ENCODE data around the gene ZBTB48. TPM values are rescaled to one million over a fixed set of nuclear protein-coding genes. Genes with fewer than 3 reads are reported as not detected.

Gene ZBTB48
- total RNA-seq, 2 donors from 2014 or later = 28.2 to 31.0 TPM

DNA sequence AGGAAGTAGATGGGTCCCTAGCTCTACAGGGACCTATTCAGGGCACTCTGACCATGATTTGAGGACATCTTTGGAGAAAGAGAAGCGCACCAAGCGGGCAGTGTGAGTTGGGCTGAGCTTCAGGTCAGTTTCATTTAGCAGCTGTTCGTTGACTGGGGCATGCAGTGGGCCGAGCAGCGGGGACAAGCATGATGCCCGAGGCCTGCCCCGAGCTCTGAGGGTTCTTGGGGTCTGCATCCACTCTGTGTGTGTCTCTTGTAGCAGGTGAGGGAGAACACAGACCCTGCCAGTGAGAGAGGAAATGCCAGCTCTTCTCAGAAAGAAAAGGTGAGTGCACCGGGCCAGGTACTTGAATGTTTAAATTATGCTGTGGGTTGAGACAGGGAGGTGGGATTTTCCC, 50.2 kb downstream of the ZBTB48 start:
- H3K4me1 Mint-ChIP-seq = no peaks in the 10 kb centered on the region
- 92 to 95% methylated on average over 7 to 8 of the region's 8 CpGs for WGBS, 2 experiments (ENCODE audit: insufficient coverage in 1 of 2, insufficient read length in 1 of 2)
- peaks cover 57% of the 10 kb centered on the region for H3K36me3 Mint-ChIP-seq (ENCODE audit: low read depth)
- H3K27me3 Mint-ChIP-seq (ENCODE audit: insufficient read depth) = no peaks in the 10 kb centered on the region
- no peak for DNase-seq
- Histone ChIP-seq H3K9me3 (ENCODE audit: control insufficient read depth, low read length) (no peaks in the 10 kb centered on the region), H3K9ac (ENCODE audit: extremely low read depth, low read length, poor library complexity, severe bottlenecking) (no peak overlapping the region), H3K27me3 (ENCODE audit: control insufficient read depth, insufficient read depth, low read length, poor library complexity, severe bottlenecking) (no peaks in the 10 kb centered on the region), H3K4me3 (ENCODE audit: low read length) (no peak overlapping the region), H3K4me1 (ENCODE audit: control insufficient read depth, insufficient read depth, low read length) (no peaks in the 10 kb centered on the region), H3K27ac (ENCODE audit: low read depth, low read length) (no peak overlapping the region), H3K36me3 (ENCODE audit: control insufficient read depth, insufficient read depth, low read length) (peaks cover 51% of the 10 kb centered on the region)
- TF ChIP-seq, protein P1, sequence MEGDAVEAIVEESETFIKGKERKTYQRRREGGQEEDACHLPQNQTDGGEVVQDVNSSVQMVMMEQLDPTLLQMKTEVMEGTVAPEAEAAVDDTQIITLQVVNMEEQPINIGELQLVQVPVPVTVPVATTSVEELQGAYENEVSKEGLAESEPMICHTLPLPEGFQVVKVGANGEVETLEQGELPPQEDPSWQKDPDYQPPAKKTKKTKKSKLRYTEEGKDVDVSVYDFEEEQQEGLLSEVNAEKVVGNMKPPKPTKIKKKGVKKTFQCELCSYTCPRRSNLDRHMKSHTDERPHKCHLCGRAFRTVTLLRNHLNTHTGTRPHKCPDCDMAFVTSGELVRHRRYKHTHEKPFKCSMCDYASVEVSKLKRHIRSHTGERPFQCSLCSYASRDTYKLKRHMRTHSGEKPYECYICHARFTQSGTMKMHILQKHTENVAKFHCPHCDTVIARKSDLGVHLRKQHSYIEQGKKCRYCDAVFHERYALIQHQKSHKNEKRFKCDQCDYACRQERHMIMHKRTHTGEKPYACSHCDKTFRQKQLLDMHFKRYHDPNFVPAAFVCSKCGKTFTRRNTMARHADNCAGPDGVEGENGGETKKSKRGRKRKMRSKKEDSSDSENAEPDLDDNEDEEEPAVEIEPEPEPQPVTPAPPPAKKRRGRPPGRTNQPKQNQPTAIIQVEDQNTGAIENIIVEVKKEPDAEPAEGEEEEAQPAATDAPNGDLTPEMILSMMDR (conservative IDR thresholded peaks at IDR 0.05) = no peak
- no peaks in the 10 kb centered on the region for H3K9me3 Mint-ChIP-seq
- H3K27ac Mint-ChIP-seq = no peak overlapping the region
- H3K4me3 Mint-ChIP-seq = no peak overlapping the region

DNA sequence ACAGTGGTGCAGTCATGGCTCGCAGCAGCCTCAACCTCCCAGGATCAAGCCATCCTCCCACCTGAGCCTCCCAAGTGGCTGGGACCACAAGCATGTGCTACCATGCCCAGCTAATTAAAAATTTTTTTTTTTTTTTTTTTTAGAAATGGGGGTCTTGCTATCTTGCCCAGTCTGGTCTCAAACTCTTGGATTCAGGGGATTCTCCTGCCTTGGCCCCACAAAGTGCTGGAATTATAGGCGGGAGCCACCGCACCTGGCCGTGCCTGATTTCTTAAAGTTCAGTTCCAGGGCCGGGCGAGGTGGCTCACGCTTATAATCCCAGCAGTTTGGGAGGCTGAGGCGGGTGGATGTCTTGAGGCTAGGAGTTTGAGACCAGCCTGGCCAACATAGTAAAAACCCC, 51.3 kb downstream of the ZBTB48 start:
- Histone ChIP-seq H3K4me3 (ENCODE audit: low read length) (no peak overlapping the region), H3K27me3 (ENCODE audit: control insufficient read depth, insufficient read depth, low read length, poor library complexity, severe bottlenecking) (no peaks in the 10 kb centered on the region), H3K27ac (ENCODE audit: low read depth, low read length) (no peak overlapping the region), H3K4me1 (ENCODE audit: control insufficient read depth, insufficient read depth, low read length) (no peaks in the 10 kb centered on the region), H3K9ac (ENCODE audit: extremely low read depth, low read length, poor library complexity, severe bottlenecking) (no peak overlapping the region), H3K9me3 (ENCODE audit: control insufficient read depth, low read length) (no peaks in the 10 kb centered on the region), H3K36me3 (ENCODE audit: control insufficient read depth, insufficient read depth, low read length) (peaks cover 54% of the 10 kb centered on the region)
- WGBS, 2 experiments (ENCODE audit: insufficient coverage in 1 of 2, insufficient read length in 1 of 2) = 92 to 100% methylated on average over 2 to 7 of the region's 8 CpGs
- TF ChIP-seq, protein P1 (conservative IDR thresholded peaks at IDR 0.05) = no peak
- Mint-ChIP-seq H3K27me3 (ENCODE audit: insufficient read depth) (no peaks in the 10 kb centered on the region), H3K4me1 (no peaks in the 10 kb centered on the region), H3K27ac (no peak overlapping the region), H3K9me3 (no peaks in the 10 kb centered on the region), H3K4me3 (no peak overlapping the region), H3K36me3 (ENCODE audit: low read depth) (peaks cover 61% of the 10 kb centered on the region)
- DNase-seq = no peak

DNA sequence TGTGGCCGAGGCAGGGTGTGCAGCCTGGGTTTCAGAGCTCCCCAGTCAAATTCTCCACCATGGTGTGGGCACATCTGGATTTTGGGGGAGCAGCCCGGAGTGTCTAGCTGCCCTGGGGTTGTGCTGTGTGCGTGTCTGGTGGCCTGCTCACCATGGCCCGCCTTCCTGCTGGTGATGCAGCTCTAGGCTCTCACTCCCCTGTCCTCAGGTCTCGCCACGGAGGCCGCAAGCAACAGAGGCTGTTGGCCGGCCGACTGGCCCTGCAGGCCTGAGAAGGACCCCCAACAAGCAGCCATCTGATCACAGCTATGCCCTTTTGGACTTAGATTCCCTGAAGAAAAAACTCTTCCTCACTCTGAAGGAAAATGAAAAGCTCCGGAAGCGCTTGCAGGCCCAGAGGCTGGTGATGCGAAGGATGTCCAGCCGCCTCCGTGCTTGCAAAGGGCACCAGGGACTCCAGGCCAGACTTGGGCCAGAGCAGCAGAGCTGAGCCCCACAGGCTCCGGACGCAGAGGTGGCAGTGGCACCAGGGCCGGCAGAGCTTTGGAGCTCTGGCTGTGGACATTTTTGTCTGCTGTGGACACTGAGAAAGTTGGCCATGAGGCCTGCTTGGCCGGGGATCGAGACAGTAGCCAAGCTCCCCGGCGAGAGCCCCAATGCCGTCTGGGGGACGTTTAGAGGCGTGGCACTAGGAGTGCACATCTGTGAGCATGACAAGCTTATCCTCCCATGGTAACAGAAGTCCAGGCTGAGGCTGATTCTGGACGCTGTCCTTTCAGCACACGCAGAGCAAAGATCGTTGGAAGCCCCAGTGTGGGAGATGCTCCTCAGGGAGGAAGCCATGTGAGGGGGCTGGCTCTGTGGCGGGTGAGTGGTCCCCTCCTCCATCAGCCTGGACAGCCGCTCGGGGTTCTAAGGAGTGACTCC, 53.1 kb downstream of the ZBTB48 start:
- no peaks in the 10 kb centered on the region for H3K9me3 ChIP-seq (ENCODE audit: control insufficient read depth, low read length)
- no peak overlapping the region for H3K27ac Mint-ChIP-seq
- no peak overlapping the region for H3K27ac ChIP-seq (ENCODE audit: low read depth, low read length)
- no peaks in the 10 kb centered on the region for H3K27me3 Mint-ChIP-seq (ENCODE audit: insufficient read depth)
- no peaks in the 10 kb centered on the region for H3K9me3 Mint-ChIP-seq
- no peak overlapping the region for H3K4me3 Mint-ChIP-seq
- H3K9ac ChIP-seq (ENCODE audit: extremely low read depth, low read length, poor library complexity, severe bottlenecking) = no peak overlapping the region
- TF ChIP-seq, protein P1 (conservative IDR thresholded peaks at IDR 0.05) = no peak
- WGBS, 2 experiments (ENCODE audit: insufficient coverage in 1 of 2, insufficient read length in 1 of 2) = 94% methylated on average over 22 to 29 of the region's 30 CpGs
- peaks cover 65% of the 10 kb centered on the region for H3K36me3 Mint-ChIP-seq (ENCODE audit: low read depth)
- no peaks in the 10 kb centered on the region for H3K4me1 ChIP-seq (ENCODE audit: control insufficient read depth, insufficient read depth, low read length)
- H3K4me3 ChIP-seq (ENCODE audit: low read length) = no peak overlapping the region
- no peak for DNase-seq
- no peaks in the 10 kb centered on the region for H3K4me1 Mint-ChIP-seq
- peaks cover 59% of the 10 kb centered on the region for H3K36me3 ChIP-seq (ENCODE audit: control insufficient read depth, insufficient read depth, low read length)
- H3K27me3 ChIP-seq (ENCODE audit: control insufficient read depth, insufficient read depth, low read length, poor library complexity, severe bottlenecking) = no peaks in the 10 kb centered on the region

Measured in endodermal cell (in vitro differentiated cells).